DOHH2 (cell line): ENCODE data around the gene ACSS2.

ENCODE experiments used
- H3F3A ChIP-seq: fragments of 200-600 bp; sonication (generic), shearing (Covaris generic); 2 replicates; pipeline ENCODE4 v1.6.0; 2016; ENCODE audit warnings: antibody characterized with exemption, mild to moderate bottlenecking; ENCODE audit not compliant: control insufficient read depth, insufficient read depth
- H3K27ac ChIP-seq: fragments of 200-600 bp; sonication (generic); 2 replicates; pipeline ENCODE4 v1.5.1; 2014; ENCODE audit warnings: low read depth, mild to moderate bottlenecking, low read length, moderate library complexity
- H3K27me3 ChIP-seq: fragments of 200-600 bp; sonication (generic); 2 replicates; pipeline ENCODE4 v1.6.1; 2014; ENCODE audit warnings: mild to moderate bottlenecking, low read length, mixed read lengths; ENCODE audit not compliant: control insufficient read depth
- H3K36me3 ChIP-seq: fragments of 200-600 bp; sonication (generic); 2 replicates; pipeline ENCODE4 v1.6.1; 2014; ENCODE audit warnings: mild to moderate bottlenecking, low read length, moderate library complexity, mixed read lengths; ENCODE audit not compliant: control insufficient read depth
- H3K4me1 ChIP-seq: fragments of 200-600 bp; sonication (generic); 2 replicates; pipeline ENCODE4 v1.6.1; 2014; ENCODE audit warnings: mild to moderate bottlenecking, low read length, mixed read lengths; ENCODE audit not compliant: control insufficient read depth
- H3K4me2 ChIP-seq: fragments of 200-600 bp; sonication (generic); 2 replicates; pipeline ENCODE4 v1.6.0; 2014; ENCODE audit warnings: mild to moderate bottlenecking, low read length, moderate library complexity
- H3K4me3 ChIP-seq: fragments of 200-600 bp; sonication (generic); 2 replicates; pipeline ENCODE4 v1.5.1; 2014; ENCODE audit warnings: mild to moderate bottlenecking, low read length, mixed read lengths
- H3K79me2 ChIP-seq: fragments of 200-600 bp; sonication (generic); 2 replicates; pipeline ENCODE4 v1.6.1; 2014; ENCODE audit warnings: mild to moderate bottlenecking, low read length, mixed read lengths; ENCODE audit not compliant: control insufficient read depth
- H3K9me2 ChIP-seq: fragments of 200-600 bp; sonication (generic); replicated peaks from 2 replicates; pipeline ENCODE4 v1.6.1; 2014; ENCODE audit warnings: mild to moderate bottlenecking, low read length, mixed read lengths; ENCODE audit not compliant: control insufficient read depth
- H3K9me3 ChIP-seq: fragments of 200-600 bp; sonication (generic); 2 replicates; pipeline ENCODE4 v1.6.1; 2014; ENCODE audit warnings: antibody characterized with exemption, low read length, mixed read lengths; ENCODE audit not compliant: control insufficient read depth, insufficient read depth
- H4K20me1 ChIP-seq: fragments of 200-600 bp; sonication (generic); 2 replicates; pipeline ENCODE4 v1.6.0; 2014; ENCODE audit warnings: low read depth, mild to moderate bottlenecking, antibody characterized with exemption, low read length, moderate library complexity; ENCODE audit not compliant: control insufficient read depth, insufficient read depth
- EZH2phosphoT487 ChIP-seq: fragments of 200-600 bp; sonication (generic); IDR thresholded peaks from 2 replicates; pipeline ENCODE4 v1.6.1; 2017; ENCODE audit warnings: borderline replicate concordance, mild to moderate bottlenecking, antibody characterized with exemption, low read length, moderate library complexity, mixed read lengths
- TF ChIP-seq, protein P1 (sequence below): fragments of 200-600 bp; sonication (generic); IDR thresholded peaks from one replicate; pipeline ENCODE4 v1.5.1; 2014; ENCODE audit warnings: antibody characterized with exemption, mild to moderate bottlenecking, low read depth, low read length; ENCODE audit not compliant: poor library complexity, severe bottlenecking

Gene ACSS2

DNA sequence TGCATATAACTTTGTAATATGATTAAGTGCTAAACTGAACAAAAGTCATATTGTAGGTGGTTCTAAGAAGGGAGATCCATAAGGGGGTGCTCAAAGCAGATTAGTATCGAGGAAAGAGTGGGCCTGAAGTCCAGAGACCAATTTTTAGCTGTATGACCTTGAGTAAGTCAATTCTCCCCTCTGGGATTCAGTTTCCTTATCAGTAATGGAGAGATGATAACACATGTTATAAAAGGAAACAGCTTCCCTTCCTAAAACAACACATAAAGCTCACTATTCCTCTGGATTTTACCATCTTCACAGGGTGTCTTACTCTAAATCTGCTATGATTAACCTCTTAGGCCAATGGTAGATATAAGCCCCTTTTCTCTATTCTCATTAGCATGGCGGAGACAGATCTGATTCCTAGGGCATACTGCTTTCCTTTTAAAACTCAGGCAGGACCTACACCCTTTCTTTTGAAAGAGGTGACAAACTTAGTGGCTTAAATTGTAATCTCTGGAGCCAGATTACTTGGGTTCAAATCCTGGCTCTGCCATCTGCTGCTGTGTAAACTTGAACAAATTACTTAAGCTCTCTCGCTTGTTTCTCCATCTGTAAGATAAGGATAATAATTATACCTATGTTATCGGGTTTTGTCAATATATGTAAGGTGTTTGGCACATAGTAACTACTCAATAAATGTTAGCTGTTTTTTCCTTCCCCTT lies 39.5 kb downstream of the ACSS2 start:
- no peak overlapping the region for H3K27ac ChIP-seq
- H3K36me3 ChIP-seq = no peaks in the 10 kb centered on the region

DNA sequence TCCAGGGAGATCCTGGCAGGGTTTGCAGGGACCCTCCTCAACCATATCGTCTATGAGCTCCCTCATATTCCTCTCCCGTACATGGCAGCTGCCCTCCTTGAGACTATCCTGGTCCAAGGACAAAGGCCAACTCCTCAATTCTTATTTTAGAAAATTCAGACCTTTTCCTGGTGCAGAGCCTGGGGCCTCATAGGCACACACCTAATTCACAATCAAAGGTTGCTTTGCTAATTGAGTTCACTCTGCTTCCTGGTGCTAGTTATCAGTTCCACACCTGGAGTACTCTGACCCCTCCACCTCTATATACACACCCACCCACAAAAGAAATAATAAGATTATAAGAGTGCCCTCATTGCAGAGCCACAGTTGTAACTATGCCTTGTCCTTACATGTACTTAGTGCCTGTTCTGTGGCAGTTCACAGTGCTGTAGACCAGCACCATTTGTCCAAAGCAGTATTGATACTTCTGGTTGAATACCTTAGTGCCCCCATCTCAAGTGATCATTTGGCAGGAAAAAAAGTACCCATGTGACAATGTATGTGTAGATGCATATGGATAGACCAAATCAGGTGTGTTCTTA lies 40.5 kb downstream of the ACSS2 start:
- H3K4me3 ChIP-seq = no peak overlapping the region
- TF ChIP-seq, protein P1, sequence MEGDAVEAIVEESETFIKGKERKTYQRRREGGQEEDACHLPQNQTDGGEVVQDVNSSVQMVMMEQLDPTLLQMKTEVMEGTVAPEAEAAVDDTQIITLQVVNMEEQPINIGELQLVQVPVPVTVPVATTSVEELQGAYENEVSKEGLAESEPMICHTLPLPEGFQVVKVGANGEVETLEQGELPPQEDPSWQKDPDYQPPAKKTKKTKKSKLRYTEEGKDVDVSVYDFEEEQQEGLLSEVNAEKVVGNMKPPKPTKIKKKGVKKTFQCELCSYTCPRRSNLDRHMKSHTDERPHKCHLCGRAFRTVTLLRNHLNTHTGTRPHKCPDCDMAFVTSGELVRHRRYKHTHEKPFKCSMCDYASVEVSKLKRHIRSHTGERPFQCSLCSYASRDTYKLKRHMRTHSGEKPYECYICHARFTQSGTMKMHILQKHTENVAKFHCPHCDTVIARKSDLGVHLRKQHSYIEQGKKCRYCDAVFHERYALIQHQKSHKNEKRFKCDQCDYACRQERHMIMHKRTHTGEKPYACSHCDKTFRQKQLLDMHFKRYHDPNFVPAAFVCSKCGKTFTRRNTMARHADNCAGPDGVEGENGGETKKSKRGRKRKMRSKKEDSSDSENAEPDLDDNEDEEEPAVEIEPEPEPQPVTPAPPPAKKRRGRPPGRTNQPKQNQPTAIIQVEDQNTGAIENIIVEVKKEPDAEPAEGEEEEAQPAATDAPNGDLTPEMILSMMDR = no peak
- no peak for TF ChIP-seq EZH2phosphoT487
- H3K4me1 ChIP-seq = no peaks in the 10 kb centered on the region
- H3K27ac ChIP-seq = no peak overlapping the region
- no peaks in the 10 kb centered on the region for H4K20me1 ChIP-seq
- no peaks in the 10 kb centered on the region for H3K9me2 ChIP-seq
- H3K79me2 ChIP-seq = no peaks in the 10 kb centered on the region
- H3K9me3 ChIP-seq = no peaks in the 10 kb centered on the region
- no peaks in the 10 kb centered on the region for H3F3A ChIP-seq
- H3K27me3 ChIP-seq = peaks cover 7% of the 10 kb centered on the region
- no peaks in the 10 kb centered on the region for H3K36me3 ChIP-seq
- H3K4me2 ChIP-seq = no peak overlapping the region

More for the DNA sequence above, 39.5 kb downstream of the ACSS2 start:
- Histone ChIP-seq H3K79me2 (no peaks in the 10 kb centered on the region), H3K4me2 (no peak overlapping the region), H3K9me2 (no peaks in the 10 kb centered on the region), H3F3A (no peaks in the 10 kb centered on the region), H3K27me3 (peaks cover 7% of the 10 kb centered on the region), H3K9me3 (no peaks in the 10 kb centered on the region), H3K4me3 (no peak overlapping the region), H3K4me1 (no peaks in the 10 kb centered on the region), H4K20me1 (no peaks in the 10 kb centered on the region)
- no peak for TF ChIP-seq EZH2phosphoT487

DNA sequence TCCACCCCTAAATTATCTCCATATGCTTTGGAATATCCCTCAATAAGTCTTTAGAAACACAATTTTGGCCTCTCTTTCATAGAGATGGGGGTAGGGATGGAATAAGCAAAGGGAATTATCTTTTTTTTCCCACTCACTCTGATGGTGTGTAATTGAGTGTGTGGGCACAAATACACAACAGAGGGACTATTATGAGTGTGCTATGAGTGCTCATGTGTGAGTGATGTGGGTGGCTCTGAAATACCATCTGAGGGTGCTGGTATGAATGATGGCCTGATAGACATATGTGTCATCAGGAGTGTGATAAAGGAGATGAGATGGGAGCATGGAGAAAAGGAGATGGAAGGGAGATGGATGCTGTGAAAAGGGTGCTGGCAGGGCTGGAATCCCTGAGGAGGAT lies 43.6 kb downstream of the ACSS2 start:
- H3K36me3 ChIP-seq = no peaks in the 10 kb centered on the region

More for the DNA sequence above, 43.6 kb downstream of the ACSS2 start:
- no peak overlapping the region for H3K4me3 ChIP-seq
- H3F3A ChIP-seq = no peaks in the 10 kb centered on the region
- H3K4me2 ChIP-seq = no peak overlapping the region
- H3K27me3 ChIP-seq = peaks cover 7% of the 10 kb centered on the region
- H3K27ac ChIP-seq = no peak overlapping the region
- no peaks in the 10 kb centered on the region for H4K20me1 ChIP-seq
- no peaks in the 10 kb centered on the region for H3K4me1 ChIP-seq
- H3K9me3 ChIP-seq = no peaks in the 10 kb centered on the region
- H3K9me2 ChIP-seq = no peaks in the 10 kb centered on the region
- TF ChIP-seq EZH2phosphoT487 = no peak
- TF ChIP-seq, protein P1 = no peak
- H3K79me2 ChIP-seq = no peaks in the 10 kb centered on the region
